Trophoblast cell (in vitro differentiated cells and primary cell): ENCODE data around the gene PDE6A.

ENCODE experiments used
- DNase-seq, 2 donors: peaks; one replicate each; pipeline ENCODE4 v3.0.0-alpha.2; 2016
- H2AFZ ChIP-seq: 2 replicates; pipeline ENCODE4 v1.6.1; 2013; ENCODE audit warnings: low read length, moderate library complexity, mild to moderate bottlenecking; ENCODE audit not compliant: insufficient read depth, poor library complexity
- H2AK5ac ChIP-seq: 2 replicates; pipeline ENCODE4 v1.6.1; 2013; ENCODE audit warnings: mild to moderate bottlenecking, low read length
- H2BK120ac ChIP-seq: 2 replicates; pipeline ENCODE4 v1.6.1; 2013; ENCODE audit warnings: low read length, mild to moderate bottlenecking, moderate library complexity; ENCODE audit not compliant: insufficient read depth, poor library complexity
- H2BK12ac ChIP-seq: 2 replicates; pipeline ENCODE4 v1.6.1; 2013; ENCODE audit warnings: mild to moderate bottlenecking, low read length, moderate library complexity
- H2BK5ac ChIP-seq: 2 replicates; pipeline ENCODE4 v1.6.1; 2013; ENCODE audit warnings: low read length, low read depth, moderate library complexity, mild to moderate bottlenecking; ENCODE audit not compliant: poor library complexity
- H3K14ac ChIP-seq: 2 replicates; pipeline ENCODE4 v1.6.1; 2013; ENCODE audit warnings: mild to moderate bottlenecking, low read length
- H3K18ac ChIP-seq: 2 replicates; pipeline ENCODE4 v1.6.1; 2013; ENCODE audit warnings: mild to moderate bottlenecking, low read length
- H3K23ac ChIP-seq: 2 replicates; pipeline ENCODE4 v1.6.1; 2013; ENCODE audit warnings: low read length
- H3K27ac ChIP-seq: 2 replicates; pipeline ENCODE4 v1.5.1; 2013; ENCODE audit warnings: low read depth, mild to moderate bottlenecking, inconsistent platforms, low read length, moderate library complexity
- H3K27me3 ChIP-seq: 2 replicates; pipeline ENCODE4 v1.6.1; 2013; ENCODE audit warnings: inconsistent platforms, mild to moderate bottlenecking, low read length, moderate library complexity; ENCODE audit not compliant: insufficient read depth
- H3K36me3 ChIP-seq, 2 experiments: 1 replicate in 1 of 2; 2 replicates in 1 of 2; pipeline ENCODE4 v1.6.1; 2013; ENCODE audit warnings: low read length in 2 of 2, mild to moderate bottlenecking in 2 of 2, moderate library complexity in 1 of 2; ENCODE audit not compliant: insufficient read depth in 2 of 2, control insufficient read depth in 1 of 2
- H3K4ac ChIP-seq: 2 replicates; pipeline ENCODE4 v1.6.1; 2013; ENCODE audit warnings: low read depth, mild to moderate bottlenecking, low read length, moderate library complexity
- H3K4me1 ChIP-seq, 2 experiments: 1 replicate in 1 of 2; 2 replicates in 1 of 2; pipeline ENCODE4 v1.6.1; 2013; ENCODE audit warnings: low read length in 2 of 2, mild to moderate bottlenecking in 2 of 2, moderate library complexity in 1 of 2; ENCODE audit not compliant: insufficient read depth in 2 of 2, control insufficient read depth in 1 of 2
- H3K4me2 ChIP-seq: 2 replicates; pipeline ENCODE4 v1.6.1; 2013; ENCODE audit warnings: inconsistent platforms, mild to moderate bottlenecking, low read length, moderate library complexity
- H3K4me3 ChIP-seq: 2 replicates; pipeline ENCODE4 v1.5.1; 2013; ENCODE audit warnings: mild to moderate bottlenecking, low read depth, low read length, inconsistent platforms
- H3K79me1 ChIP-seq: one replicate; pipeline ENCODE4 v1.6.1; 2013; ENCODE audit warnings: low read length
- H3K79me2 ChIP-seq: 2 replicates; pipeline ENCODE4 v1.6.1; 2013; ENCODE audit warnings: low read length, mild to moderate bottlenecking; ENCODE audit not compliant: control insufficient read depth, insufficient read depth, poor library complexity
- H3K9ac ChIP-seq: 2 replicates; pipeline ENCODE4 v1.6.1; 2013; ENCODE audit warnings: mild to moderate bottlenecking, low read length
- H3K9me3 ChIP-seq: 2 replicates; pipeline ENCODE4 v1.6.1; 2013; ENCODE audit warnings: low read depth, mild to moderate bottlenecking, control low read depth, inconsistent platforms, low read length; ENCODE audit not compliant: insufficient read depth
- H4K12ac ChIP-seq: 2 replicates; pipeline ENCODE4 v1.6.1; 2013; ENCODE audit warnings: low read depth, mild to moderate bottlenecking, low read length, moderate library complexity
- H4K8ac ChIP-seq: 2 replicates; pipeline ENCODE4 v1.6.1; 2013; ENCODE audit warnings: low read depth, mild to moderate bottlenecking, low read length, moderate library complexity
- H4K91ac ChIP-seq: one replicate; pipeline ENCODE4 v1.6.1; 2013; ENCODE audit warnings: low read depth, mild to moderate bottlenecking, low read length, moderate library complexity
- WGBS: extraction: QIAGEN DNeasy Blood & Tissue Kit; methylation state at CpG from one replicate; pipeline ENCODE4 v1.1.7; 2013; ENCODE audit warnings: missing lambda C conversion rate; ENCODE audit not compliant: insufficient read length, insufficient coverage; ENCODE audit errors: extremely low coverage; 5-methylcytosine and 5-hydroxymethylcytosine counted together

PDE6A gene

DNA sequence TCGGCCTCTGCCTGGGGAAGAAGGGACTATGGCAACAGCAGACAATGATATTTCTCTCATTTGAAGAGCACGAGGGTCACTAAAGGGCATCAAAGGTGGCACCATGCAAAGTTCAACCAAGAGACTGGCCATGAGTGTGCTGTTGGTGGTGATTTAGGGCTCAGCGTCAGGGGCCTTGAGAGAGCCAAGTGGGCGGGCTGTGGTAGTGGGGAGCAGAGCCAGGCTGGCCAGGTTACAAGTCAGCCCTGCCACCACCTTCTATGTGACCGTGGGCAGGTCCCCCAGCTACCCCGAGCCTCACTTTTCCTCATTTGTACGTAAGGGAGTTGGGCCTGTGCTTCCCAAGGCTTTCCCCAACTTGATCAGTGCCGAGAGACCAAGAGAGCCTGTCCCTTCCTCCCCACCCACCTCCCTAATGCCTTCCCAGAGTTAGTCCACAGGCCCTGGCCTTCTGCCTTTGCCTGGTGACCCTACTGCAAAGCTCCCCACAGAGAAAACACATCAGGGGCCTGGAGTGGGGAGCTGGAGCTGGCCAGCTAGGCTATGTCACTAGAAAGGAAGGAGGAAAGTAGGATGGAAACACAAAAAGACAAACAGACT is 104.3 kb downstream of the PDE6A start:
- Histone ChIP-seq H3K27me3 (no peaks in the 10 kb centered on the region), H3K4me2 (no peak overlapping the region), H3K9me3 (peaks cover 4% of the 10 kb centered on the region), H3K4me1 (no peaks in the 10 kb centered on the region), H3K9ac (no peak overlapping the region), H3K4me3 (no peak overlapping the region), H3K23ac (no peak overlapping the region), H3K14ac (no peak overlapping the region), H3K27ac (no peak overlapping the region), H2BK5ac (no peak overlapping the region), H3K18ac (no peak overlapping the region), H2AK5ac (no peak overlapping the region), H4K12ac (no peak overlapping the region), H2BK120ac (no peak overlapping the region), H3K79me1 (no peaks in the 10 kb centered on the region), H4K8ac (no peak overlapping the region), H3K4ac (no peak overlapping the region), H3K36me3 (no peaks in the 10 kb centered on the region), H4K91ac (no peak overlapping the region), H2BK12ac (no peak overlapping the region), H3K79me2 (no peaks in the 10 kb centered on the region), H2AFZ (no peak overlapping the region)
- DNase-seq: no peak
- WGBS: no CpG with 5 or more reads among the region's 8 CpGs

DNA sequence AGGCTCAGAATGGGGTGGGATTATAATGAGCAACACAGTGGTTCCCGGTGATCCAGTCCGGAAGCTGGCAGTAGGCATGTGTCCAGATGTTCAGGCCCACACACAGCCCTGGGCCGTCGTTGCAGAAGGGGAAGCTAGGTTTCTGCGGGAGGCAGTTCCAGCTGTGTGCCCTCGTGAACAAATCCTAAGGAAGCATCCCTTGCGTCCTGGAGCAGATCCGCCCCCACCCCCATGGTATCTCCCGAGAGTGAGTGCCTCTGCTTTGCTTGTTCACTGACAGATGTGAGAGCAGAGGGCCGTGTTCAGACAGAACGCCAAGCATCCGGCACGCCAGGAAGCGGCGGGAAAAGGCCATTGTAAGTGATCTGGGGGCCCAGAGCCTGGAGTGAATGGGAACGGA is 104.8 kb downstream of the PDE6A start:
- no peaks in the 10 kb centered on the region for H3K4me1 ChIP-seq
- DNase-seq: no peak
- no peak overlapping the region for H2BK5ac ChIP-seq
- no peaks in the 10 kb centered on the region for H3K79me2 ChIP-seq
- no peak overlapping the region for H2AK5ac ChIP-seq
- H4K12ac ChIP-seq: no peak overlapping the region
- H3K9me3 ChIP-seq: peaks cover 2% of the 10 kb centered on the region
- no peak overlapping the region for H3K23ac ChIP-seq
- H2BK120ac ChIP-seq: no peak overlapping the region
- H3K79me1 ChIP-seq: no peaks in the 10 kb centered on the region
- no peak overlapping the region for H3K4me2 ChIP-seq
- no peak overlapping the region for H4K8ac ChIP-seq
- no peaks in the 10 kb centered on the region for H3K27me3 ChIP-seq
- H3K27ac ChIP-seq: no peak overlapping the region
- no peak overlapping the region for H3K4me3 ChIP-seq
- H3K4ac ChIP-seq: no peak overlapping the region
- no CpG with 5 or more reads among the region's 16 CpGs for WGBS
- no peak overlapping the region for H3K9ac ChIP-seq
- H3K14ac ChIP-seq: no peak overlapping the region
- no peak overlapping the region for H4K91ac ChIP-seq
- no peak overlapping the region for H2BK12ac ChIP-seq
- H3K36me3 ChIP-seq: no peaks in the 10 kb centered on the region
- H3K18ac ChIP-seq: no peak overlapping the region
- H2AFZ ChIP-seq: no peak overlapping the region

GRCh38 chr5:149838881-149839739 is 105.5 kb downstream of the PDE6A start:
- WGBS: no CpG with 5 or more reads among the region's 6 CpGs
- no peaks in the 10 kb centered on the region for H3K36me3 ChIP-seq
- no peak overlapping the region for H3K4me3 ChIP-seq

DNA sequence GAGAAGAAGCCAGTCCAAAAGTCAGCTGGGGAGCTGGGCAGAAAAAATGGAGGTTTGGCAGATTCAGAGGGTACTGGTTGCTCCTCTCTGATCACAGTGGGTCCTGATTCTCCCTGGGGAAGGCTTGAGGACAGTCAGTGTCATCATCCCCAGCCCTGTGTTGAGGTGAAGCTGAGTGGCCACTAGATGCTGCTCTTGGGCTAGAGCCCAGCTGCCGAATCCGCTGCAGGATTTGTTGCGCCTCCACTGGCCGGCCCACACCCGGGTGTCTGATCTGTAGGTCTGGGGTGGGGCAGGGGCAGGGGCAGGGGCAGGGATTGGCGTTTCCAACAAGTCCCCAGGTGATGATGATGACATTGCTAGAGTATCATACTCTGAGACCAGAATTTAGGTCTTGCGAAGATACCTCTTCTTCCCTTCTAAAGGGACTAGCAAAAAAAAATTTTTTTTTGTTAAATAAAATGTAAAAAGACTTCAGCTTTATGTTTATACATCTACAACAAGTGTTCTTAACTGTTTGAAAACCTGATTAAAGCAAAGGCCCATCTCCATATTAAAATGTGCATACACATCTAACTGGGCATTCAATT is 106.8 kb downstream of the PDE6A start:
- Histone ChIP-seq H3K18ac (no peak overlapping the region), H3K79me2 (no peaks in the 10 kb centered on the region), H3K14ac (no peak overlapping the region), H2BK120ac (no peak overlapping the region), H3K36me3 (no peaks in the 10 kb centered on the region), H3K27me3 (no peaks in the 10 kb centered on the region), H3K9me3 (peaks cover 2% of the 10 kb centered on the region), H3K4me2 (no peak overlapping the region), H2AK5ac (no peak overlapping the region), H4K8ac (no peak overlapping the region), H3K4me1 (no peaks in the 10 kb centered on the region), H3K4me3 (no peak overlapping the region), H2BK12ac (no peak overlapping the region), H3K79me1 (no peaks in the 10 kb centered on the region), H2AFZ (no peak overlapping the region), H4K12ac (no peak overlapping the region), H3K4ac (no peak overlapping the region), H3K23ac (no peak overlapping the region), H2BK5ac (no peak overlapping the region), H3K9ac (no peak overlapping the region), H3K27ac (no peak overlapping the region), H4K91ac (no peak overlapping the region)
- peak; percentile 65 to 70 for DNase-seq
- WGBS: no CpG with 5 or more reads among the region's 7 CpGs

More at GRCh38 chr5:149838881-149839739, 105.5 kb downstream of the PDE6A start:
- Histone ChIP-seq H3K4me1 (no peaks in the 10 kb centered on the region), H4K8ac (no peak overlapping the region), H3K9me3 (peaks cover 2% of the 10 kb centered on the region), H3K4ac (no peak overlapping the region), H2AFZ (no peak overlapping the region), H2BK5ac (no peak overlapping the region), H3K4me2 (no peak overlapping the region), H2AK5ac (no peak overlapping the region), H3K23ac (no peak overlapping the region), H3K79me2 (no peaks in the 10 kb centered on the region), H3K27ac (no peak overlapping the region), H4K91ac (no peak overlapping the region), H3K14ac (no peak overlapping the region), H2BK120ac (no peak overlapping the region), H2BK12ac (no peak overlapping the region), H3K18ac (no peak overlapping the region), H3K27me3 (no peaks in the 10 kb centered on the region), H3K79me1 (no peaks in the 10 kb centered on the region), H4K12ac (no peak overlapping the region), H3K9ac (no peak overlapping the region)
- DNase-seq: peak; percentile 14 to 34
